DOHH2 (cell line): ENCODE measurements around the gene CALHM2.

Source experiments
- CTCF ChIP-seq: fragments of 200-600 bp; sonication (generic); IDR thresholded peaks from one replicate; pipeline ENCODE4 v1.5.1; 2014; ENCODE audit warnings: antibody characterized with exemption, mild to moderate bottlenecking, low read depth, low read length; ENCODE audit not compliant: poor library complexity, severe bottlenecking
- EZH2phosphoT487 ChIP-seq: fragments of 200-600 bp; sonication (generic); IDR thresholded peaks from 2 replicates; pipeline ENCODE4 v1.6.1; 2017; ENCODE audit warnings: borderline replicate concordance, mild to moderate bottlenecking, antibody characterized with exemption, low read length, moderate library complexity, mixed read lengths

GRCh38 chr10:103457896-103458583 lies 5.9 kb upstream of the CALHM2 start:
- no peak for TF ChIP-seq CTCF
- no peak for TF ChIP-seq EZH2phosphoT487
